Activated CD8-positive, alpha-beta memory T cell treated with anti-CD3 and anti-CD28 coated beads for 1 hour (primary cell): ENCODE results near the gene SPDYE6.
A peak's percentile ranks its signal among the peaks of the same experiment; 100 is the strongest.
"Not testable (repeated sequence)": the region's sequence is repeated elsewhere in the genome, so short reads cannot be mapped to it uniquely, and the experiment has no call there.

Experiments used
- DNase-seq, 2 donors: peaks; one replicate each; pipeline ENCODE4 v3.0.0-alpha.2; 2020; ENCODE audit warnings: low read depth in 1 of 2; ENCODE audit errors: extremely low read depth in 1 of 2

SPDYE6 gene

DNA sequence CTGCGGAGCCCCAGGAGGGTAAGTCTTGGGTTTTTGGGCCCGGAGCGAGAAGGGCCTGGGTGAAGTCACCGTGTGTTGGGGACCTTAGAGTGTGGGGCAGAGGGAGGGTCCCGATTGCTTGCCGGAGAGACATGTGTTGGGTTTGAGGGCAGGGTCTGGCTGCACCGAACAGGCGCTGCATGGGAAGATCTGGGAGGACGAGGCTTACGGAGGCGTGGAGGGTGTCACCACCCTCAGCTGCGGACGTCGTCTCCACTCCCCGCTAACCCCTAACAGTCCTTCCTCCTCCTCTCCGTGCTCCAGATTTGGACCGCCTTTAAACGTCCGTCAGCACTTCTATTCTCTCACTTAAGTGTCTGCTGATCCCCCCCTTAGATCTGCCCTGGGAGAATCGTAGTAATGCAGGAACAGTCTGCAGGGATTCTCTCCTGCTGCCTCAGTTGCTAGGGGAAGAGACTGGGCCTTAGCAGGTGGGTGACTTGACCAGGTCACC, 8.2 kb upstream of the SPDYE6 start:
- not testable (repeated sequence) for DNase-seq

DNA sequence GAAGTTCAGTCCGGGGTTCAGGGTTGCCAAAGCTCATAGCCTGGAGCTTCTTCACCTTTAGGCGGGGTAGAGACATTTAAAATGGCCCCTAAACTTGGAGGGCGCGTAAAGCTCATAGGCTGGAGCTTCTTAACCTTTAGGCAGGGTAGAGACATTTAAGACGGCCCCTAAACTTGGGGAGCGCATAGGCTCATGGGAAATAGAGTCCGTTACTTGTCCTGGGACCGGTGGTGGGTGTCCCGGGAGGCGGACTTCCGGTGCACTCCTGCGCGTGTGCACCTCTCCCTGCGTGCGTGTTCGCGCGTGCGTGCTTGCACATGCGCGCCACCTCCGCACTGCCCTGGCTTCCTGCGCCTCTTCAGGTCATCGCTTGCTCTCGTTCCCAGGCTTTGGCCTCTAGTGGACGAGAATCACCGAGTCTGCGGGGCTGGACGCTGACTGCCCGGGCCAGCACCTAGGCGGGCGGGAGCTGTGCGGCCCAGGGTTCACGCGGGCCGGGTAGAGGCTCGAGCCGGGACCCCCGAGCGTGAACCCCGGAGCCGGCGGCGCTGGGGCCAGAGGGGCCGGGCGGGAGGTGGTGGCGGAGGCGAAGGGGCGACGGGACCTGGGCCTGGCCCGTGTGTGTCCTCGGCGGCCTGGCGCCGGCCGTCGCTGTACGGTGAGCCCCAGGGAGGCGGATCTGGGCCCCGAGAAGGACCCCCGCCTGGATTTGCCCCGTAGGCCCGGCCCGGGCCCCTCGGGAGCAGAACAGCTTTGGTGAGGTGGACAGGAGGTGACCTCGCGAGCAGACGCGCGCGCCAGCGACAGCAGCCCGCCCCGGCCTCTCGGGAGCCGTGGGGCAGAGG, 7.5 kb upstream of the SPDYE6 start:
- peak; percentile 78 to 82 for DNase-seq

DNA sequence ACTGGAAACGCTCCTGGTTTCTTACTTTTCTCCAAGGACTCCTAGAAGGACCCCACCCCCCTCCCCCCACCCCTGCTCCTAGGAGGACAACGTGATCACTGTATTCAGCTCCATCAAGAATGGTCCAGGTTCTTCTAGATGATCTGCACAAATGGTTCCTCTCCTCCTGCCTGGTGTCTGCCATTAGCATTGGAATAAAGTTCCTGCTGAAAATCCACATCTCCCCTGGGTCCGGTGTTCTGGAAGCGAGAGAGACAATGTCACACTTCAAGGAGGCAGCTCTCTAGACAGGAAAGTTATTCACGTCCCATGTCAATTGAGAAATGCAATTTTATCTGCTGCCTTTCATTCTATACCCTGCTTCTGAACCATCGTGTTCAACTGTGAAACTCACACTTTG, 9.3 kb downstream of the SPDYE6 start:
- DNase-seq, result not testable (repeated sequence)

DNA sequence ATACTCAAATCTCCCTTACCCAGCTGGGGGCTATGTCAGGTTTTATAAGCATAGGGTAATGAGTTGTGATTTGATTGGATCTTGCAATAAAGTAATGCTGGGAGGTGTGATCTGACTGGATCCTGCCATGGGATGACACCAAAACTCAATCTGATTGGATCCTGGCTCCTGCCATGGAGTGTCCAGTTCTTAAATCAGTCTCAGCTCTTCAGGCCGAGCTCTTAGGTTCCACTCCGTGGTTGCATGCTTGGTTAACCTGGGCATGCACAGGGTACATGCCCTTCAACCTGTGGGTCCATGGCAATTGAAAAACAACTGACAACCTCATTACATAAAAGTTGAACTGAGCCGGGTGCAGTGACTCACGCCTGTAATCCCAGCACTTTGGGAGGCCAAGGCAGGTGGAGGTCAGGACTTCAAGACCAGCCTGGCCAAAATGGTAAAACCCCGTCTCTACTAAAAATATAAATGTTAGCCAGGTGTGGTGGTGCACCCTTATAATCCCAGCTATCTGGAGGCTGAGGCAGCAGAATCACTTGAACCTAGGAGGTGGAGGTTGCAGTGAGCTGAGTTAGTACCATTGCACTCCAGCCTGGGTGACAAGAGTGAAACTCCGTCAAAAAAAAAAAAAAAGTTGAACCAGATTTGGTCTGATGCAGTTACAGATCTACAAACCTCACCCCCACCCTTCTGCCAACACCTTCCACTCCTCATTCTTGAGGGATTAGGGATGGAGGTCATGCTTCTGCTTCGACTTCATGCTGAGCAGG, 15.5 kb downstream of the SPDYE6 start:
- DNase-seq, result not testable (repeated sequence)

DNA sequence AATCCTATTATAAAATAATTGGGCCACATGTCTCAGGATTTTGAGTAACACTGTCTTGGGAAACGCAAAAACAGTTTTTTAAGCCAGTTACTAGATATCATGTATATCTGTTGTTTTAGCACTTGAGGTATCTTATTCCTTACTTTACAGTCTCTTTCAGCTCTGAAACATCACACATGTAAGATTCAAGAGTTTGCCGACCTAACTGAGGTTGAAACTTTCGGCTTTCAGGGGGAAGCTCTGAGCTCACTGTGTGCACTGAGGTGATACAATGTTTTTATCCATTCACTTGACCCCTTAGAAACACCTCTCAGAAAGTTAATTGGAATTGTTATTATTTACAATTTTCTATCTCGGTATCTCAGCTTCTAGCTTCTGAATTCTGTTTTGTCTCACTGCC, 18.8 kb downstream of the SPDYE6 start:
- DNase-seq, result not testable (repeated sequence)

DNA sequence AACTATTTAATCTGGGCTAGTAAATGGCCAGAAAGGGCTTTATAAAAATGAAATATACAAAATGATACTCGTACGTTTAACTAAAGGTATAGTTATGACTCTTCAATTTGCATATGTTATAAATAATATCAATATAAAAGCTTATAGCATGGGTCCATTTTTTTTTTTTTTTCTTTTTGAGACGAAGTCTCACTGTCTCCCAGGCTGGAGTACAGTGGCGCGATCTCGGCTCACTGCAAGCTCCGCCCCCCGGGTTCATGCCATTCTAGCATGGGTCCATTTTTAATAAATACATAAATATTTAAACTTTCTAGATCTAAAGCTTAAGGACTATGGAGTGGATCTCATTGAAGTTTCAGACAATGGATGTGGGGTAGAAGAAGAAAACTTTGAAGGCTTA, 19.2 kb downstream of the SPDYE6 start:
- not testable (repeated sequence) for DNase-seq

DNA sequence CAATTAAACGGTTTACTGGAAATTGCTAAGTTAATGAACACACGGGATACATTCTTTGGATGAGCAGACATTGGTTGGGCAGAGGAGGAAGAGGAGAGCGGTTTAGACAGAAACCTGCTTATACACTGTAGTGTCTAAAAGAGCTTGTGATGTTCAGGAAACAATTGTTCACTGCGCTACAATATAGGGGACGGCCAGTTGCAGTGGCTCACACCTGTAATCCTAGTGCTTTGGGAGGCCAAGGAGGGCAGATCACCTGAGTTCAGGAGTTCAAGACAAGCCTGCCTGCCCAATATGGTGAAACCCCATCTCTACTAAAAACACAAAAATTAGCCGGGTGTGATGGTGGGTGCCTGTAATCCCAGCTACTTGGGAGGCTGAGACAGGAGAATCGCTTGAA, 20.7 kb downstream of the SPDYE6 start:
- DNase-seq, result not testable (repeated sequence)

DNA sequence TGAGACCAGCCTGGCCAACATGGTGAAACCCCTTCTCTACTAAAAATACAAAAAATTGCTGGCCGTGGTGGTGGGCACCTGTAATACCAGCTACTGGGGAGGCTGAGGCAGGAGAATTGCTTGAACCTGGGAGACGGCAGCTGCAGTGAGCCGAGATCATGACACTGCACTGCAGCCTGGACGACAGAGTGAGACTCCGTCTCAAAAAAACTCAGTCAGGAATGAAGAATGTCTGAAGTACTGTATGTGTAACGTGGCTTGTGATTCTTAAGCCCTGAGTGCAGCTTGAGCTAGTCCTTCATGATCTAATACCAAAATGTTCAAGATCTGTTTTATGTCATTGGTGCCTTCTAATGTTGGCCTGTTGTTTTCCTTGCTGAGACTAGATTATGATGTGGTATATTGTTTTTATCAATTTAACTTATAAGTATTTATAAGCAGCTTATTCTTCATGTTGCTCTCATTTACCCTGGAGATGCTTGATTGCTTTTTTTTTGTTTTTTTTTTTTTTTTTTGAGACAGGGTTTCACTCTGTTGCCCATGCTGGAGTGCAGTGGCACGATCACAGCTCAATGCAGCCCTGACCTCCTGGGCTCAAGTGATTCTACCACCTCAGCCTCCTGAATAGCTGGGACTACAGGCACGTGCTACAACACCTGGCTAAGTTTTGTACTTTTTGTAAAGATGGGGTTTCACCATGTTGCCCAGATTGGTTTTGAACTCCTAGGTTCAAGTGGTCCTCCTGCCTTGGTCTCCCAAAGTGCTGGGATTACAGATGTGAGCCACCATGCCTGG, 25.4 kb downstream of the SPDYE6 start:
- DNase-seq, result not testable (repeated sequence)

DNA sequence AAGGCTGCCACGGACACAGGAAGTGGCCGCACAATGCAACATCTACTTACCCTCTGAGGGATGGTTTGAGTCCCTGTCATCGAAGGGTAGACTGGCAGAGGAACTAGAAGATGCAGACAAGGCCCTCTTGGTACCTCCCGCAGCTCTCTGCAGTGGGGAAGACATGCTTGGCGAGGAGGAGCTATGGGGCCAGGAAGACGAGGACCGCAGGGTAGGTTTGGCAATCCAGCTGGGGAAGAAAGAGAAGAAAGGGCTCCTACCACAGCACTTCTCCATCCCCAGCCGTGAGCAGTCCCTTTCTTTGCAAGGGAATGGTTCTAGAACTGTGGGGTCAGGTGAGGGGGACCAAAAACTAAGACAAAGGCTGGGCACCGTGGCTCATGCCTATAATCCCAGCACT, 26.9 kb downstream of the SPDYE6 start:
- DNase-seq, result not testable (repeated sequence)

DNA sequence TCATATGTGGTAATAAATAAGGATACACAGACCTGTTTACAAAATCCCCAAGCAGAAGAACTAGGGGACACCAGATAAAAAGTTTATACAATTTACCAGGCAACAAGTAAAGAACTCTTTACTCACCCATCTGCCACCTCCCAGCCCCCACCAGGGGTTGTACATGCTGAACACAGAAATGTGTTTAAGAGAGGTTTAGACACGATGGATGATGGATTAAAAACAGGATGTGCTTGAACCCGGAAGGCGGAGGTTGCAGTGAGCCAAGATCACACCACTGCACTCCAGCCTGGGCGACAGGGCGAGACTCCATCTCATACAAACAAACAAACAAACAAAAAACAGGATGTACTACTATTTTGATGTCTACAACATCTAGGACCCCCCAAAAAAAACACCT, 27.4 kb downstream of the SPDYE6 start:
- DNase-seq, result not testable (repeated sequence)

DNA sequence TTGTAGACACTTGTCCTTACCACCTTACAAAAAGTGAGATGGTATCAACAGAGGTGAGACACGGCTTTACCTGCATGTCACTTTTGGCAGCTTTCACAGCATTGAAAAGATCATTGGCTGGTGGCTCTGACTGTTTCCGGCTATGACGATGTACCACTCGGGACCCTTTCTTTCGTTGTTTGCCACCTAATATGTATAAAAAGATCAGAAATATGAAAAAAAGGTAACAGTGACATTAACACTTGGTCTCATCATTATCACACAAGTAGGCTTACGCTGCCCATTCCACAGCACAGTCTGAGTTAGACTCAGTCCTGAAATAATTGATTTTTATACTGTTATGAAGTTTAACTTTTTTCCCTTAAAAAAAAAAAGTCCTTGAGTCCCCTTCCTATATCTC, 29.1 kb downstream of the SPDYE6 start:
- DNase-seq, result not testable (repeated sequence)

DNA sequence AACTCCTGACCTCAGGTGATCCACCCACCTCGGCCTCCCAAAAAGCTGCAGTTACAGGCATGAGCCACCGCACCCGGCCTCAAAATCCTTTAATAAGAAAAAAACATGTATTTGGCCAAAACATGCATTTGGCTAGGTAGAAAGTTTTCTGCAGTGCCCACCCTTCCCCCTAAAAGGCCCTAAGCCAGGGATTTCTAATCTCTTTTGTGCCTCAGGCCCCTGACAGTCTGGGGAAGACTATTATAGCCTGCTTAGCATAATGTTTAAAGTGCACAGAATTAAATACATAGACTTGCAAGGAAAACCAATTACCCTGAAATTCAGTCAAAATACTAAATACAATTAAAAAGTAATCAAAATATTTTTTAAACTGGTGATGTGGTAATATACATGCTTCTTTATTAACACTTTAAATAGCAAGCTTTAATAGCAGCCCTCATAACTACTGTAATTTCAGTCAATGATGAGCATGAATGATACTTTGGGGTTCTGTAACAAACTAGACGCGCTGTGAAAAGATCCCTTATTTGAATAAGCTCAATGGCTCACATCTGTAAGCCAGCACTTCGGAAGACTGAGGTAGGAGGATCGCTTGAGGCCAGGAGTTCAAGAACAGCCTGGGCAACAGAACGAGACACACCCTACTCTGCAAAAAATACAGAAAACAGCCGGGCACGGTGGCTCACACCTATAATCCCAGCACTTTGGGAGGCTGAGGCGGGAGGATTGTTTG, 29.9 kb downstream of the SPDYE6 start:
- no peak for DNase-seq

DNA sequence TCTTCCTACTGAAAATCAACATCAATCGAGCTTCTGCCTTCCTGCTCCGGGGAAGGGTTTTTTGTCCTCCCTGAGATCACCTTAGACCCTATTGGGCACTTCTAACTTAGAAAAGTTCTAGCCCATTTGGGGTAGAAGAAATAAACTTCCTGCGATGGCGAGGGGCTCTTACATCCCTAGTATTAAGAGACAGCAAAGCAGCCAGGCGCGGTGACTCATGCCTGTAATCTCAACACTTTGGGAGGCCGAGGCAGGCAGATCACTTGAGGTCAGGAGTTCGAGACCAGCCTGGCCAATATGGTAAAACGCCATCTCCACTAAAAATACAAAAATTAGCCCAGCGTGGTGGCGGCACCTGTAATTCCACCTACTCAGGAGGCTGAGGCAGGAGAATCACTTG, 31.1 kb downstream of the SPDYE6 start:
- not testable (repeated sequence) for DNase-seq

DNA sequence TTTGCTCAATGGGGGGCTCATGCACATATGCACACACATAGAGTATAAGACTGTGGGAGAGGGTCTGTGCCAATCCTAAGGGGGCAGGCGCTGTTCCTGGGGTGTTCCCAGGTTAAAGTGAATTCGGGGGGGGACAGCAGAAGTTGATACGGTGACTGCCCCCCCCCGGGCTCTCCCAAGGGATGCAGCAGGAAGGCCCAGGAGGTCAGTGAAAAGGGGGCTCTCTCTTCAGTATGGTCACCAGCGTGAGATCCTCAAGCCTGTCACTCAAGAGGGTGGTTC, 32.4 kb downstream of the SPDYE6 start:
- no peak for DNase-seq

DNA sequence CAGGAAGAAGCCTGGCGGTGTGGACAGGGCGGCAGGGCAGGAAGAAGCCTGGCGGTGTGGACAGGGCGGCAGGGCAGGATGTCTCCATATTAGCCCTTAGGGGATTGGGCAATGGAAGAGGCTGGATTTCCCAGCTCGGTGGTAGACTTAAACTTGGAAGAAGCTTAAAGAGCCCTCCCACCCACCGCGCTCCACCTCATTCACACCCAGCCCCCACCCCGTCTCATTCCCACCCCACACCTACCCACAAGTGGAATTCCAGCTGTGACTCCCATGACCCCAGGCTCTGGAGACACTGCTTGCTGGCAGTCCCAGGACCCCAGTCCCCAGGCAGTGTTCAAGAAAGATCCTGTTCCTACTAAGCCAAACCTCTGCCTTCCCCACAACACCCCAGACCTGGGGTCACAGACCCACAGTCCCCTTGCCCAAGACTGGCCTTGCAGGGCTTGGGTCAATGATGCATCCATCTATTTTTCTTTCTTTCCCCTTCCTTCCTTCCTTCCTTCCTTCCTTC, 34.0 kb downstream of the SPDYE6 start:
- DNase-seq, result no peak

DNA sequence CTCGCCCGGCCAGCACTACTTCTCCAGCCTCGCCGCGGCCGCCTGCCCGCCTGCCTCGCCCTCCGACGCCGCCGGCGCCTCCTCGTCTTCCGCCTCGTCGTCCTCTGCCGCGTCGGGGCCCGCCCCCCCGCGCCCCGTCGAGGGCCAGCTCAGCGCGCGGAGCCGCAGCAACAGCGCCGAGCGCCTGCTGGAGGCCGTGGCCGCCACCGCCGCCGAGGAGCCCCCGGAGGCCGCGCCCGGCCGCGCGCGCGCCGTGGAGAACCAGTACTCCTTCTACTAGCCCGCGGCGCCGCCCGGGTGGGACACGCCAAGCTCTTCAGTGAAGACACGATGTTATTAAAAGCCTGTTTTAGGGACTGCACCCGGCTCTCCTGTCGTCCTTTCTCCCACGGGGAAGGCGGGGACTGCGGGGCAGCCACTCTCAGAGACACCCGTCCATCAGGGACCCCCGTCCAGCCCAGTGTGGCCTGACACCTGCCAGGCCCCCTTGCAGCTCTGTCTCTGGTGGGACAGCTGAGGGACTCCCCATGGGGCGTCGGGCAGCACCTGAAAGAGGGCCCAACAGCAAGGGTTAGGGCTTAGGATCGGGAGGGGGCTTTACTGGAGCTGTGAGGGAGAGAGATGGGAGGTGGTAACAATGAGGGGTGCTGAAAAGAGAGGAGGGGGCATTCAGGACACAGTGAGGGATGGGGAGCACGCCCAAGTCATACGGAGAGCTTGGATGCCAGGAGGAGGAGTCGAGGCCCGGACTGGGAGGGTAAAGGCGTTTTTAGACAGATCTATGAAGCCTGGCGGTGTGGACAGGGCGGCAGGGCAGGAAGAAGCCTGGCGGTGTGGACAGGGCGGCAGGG, 34.7 kb downstream of the SPDYE6 start:
- DNase-seq, result no peak

DNA sequence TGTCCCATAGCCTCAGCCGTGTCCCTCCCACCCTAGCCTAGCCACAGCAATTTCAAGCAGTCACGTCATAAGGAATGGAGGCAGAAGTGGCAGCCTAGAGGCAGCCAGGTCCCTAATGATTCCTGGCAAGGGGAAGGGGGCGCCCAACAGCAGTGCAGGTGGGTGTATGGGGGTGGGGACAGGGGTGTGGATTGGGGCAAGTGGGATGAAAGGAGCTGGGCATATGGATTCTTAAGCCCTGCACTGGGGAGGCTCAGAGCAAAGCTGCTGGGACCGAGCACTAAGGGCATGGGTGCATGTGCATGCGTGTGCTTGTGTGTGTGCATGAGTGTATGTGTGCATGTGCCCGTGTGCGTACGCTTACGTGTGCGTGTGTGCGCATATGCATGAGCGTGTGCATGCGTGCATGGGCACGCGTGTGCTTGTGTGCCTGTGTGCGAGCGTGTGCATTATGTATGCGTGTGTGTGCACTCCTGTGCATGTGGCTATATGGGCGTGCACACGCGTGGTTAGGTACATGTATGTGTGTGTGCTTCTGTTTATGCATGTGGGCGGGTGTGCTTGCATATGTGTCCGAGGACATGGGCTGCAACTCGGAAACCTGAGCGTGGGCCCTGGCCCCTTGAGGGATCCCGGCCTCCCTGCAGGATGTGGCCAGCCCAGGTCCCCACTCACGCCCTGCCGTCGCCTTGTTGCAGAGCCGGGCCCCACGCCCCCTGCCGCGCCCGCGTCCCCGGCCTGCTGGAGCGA, 35.5 kb downstream of the SPDYE6 start:
- no peak for DNase-seq

DNA sequence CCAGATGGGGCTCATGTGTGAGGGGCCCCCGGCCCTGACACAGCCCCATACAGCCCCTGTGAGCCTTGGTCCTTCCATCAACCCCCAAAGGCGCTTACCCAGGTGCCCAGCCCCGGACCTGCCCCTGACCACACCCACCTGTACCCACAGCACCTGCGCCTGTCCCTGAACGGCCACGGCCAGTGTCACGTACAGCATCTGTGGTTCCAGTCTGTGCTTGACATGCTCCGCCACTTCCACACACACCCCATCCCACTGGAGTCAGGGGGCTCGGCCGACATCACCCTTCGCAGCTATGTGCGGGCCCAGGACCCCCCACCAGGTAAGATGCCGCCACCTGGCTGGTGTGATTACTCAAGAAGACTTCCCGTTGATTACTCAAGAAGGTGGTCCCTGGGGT, 36.1 kb downstream of the SPDYE6 start:
- no peak for DNase-seq

DNA sequence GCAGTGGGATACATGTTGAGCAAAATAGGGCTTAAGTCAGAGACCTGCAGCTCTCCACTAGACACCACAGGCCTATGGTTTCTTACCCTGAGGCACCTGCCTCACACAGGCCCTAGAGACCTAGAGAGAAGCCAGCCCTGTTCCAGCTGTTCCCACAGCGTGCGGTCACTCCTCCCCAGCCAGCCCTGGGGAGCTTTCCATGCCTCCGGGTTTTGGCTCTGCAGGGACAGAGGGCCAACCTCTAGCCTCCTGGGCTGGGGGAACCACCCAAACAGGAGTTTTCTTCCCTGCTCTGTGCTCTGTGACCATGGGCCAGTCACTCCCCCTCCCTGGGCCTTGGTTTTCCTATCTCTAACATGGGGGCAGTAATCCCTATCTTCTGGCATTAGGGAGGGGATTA, 36.6 kb downstream of the SPDYE6 start:
- no peak for DNase-seq
